Adipose tissue (tissue), 3 donors: ENCODE results near the gene MR1. TPM values are rescaled to one million over a fixed set of nuclear protein-coding genes. Genes with fewer than 3 reads are reported as not detected.

Source experiments
- H3K27ac ChIP-seq: one replicate; pipeline ENCODE4 v1.5.1; 2013; ENCODE audit warnings: low read depth, low read length
- WGBS, 3 donors: extraction: QIAGEN DNeasy Blood & Tissue Kit; methylation state at CpG; one replicate each; pipeline ENCODE4 v1.1.7; 2013; 5-methylcytosine and 5-hydroxymethylcytosine counted together
- polyA plus RNA-seq, 3 donors: library from polyadenylated mRNA; stranded (reverse); fragments of 200-250 nt; gene quantifications; one replicate each; pipeline ENCODE4 v1.2.3, GENCODE V29; 2013
- donor health status: healthy with polysubstance abuse.
- donor health status: Bipolar disorder and iron deficiency.
- donor health status: healthy.

Gene MR1
- polyA plus RNA-seq, 3 donors, result 2.1 to 4.9 (median 2.4) TPM

DNA sequence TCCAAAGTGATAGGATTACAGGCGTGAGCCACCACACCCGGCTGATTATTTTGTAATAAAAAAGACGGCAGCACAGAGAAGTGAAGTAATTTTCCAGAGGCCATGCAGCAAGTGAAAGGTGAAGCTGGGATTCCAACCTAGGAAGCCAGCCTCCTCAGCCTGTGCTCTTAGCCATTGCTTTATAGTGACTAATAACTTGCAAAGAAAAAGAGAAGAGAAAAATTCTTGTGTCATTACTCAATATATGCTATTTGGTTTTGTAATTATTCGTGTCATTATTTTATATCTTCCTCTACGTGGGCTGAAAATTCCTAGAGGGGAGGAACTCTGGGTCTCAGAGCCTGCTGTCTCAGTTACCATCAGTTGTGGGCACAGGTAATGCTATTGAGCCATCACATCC is 53.1 kb downstream of the MR1 start:
- WGBS, 3 donors, result 47 to 82% (median 49%) methylated on average over 5 of the region's 5 CpGs
- no peak overlapping the region for H3K27ac ChIP-seq

- H3K27ac ChIP-seq, result no peak overlapping the region
- WGBS, 3 donors, result 49 to 76% (median 58%) methylated on average over 8 of the region's 8 CpGs
These were observed 53.7 kb downstream of the MR1 start for GRCh38 chr1:181087400-181087901.

GRCh38 chr1:181088079-181089016 is 54.6 kb downstream of the MR1 start, which contains the start of gene IER5:
Gene IER5 (plus strand): TSS chr1:181088700. CDS start chr1:181088903, 203 bp downstream.
- WGBS, 3 donors, result 3 to 5% (median 4%) methylated on average over 69 to 76 of the region's 76 CpGs
- H3K27ac ChIP-seq, result peak within 1 kb of the TSS; percentile 96

- WGBS, 3 donors, result 0 to 1% (median 0%) methylated on average over 81 to 95 of the region's 97 CpGs
- peak overlapping the region; percentile 96 for H3K27ac ChIP-seq
These were observed 55.4 kb downstream of the MR1 start for GRCh38 chr1:181089017-181089675.

- 1 to 14% (median 1%) methylated on average over 46 to 48 of the region's 48 CpGs for WGBS, 3 donors
- peak overlapping the region; percentile 1 for H3K27ac ChIP-seq
These were observed 56.1 kb downstream of the MR1 start for GRCh38 chr1:181089676-181090544.

DNA sequence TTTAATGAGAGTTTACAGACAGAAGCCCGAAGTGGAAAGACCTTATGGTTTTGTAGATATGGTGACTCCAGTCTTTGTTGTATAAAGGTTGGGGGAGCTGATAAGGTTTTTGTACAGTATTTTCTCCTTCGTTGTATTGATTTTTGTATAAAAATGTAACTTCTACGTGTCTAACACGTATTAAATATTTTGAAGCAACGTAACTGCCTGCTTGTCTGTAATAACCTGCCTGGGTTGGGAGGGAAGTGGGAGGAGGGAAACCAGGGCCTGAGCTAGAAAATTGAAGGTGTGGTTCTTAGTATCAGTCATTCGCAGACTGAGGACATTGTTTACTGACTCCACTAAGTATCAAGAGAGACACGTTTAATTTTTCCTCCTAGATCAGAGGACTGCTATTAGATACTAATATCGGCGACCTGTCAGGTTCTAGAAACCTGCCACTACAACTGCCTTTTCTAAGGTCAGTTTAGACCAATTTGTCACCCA is 56.9 kb downstream of the MR1 start:
- H3K27ac ChIP-seq, result no peak overlapping the region
- 31 to 54% (median 35%) methylated on average over 9 of the region's 9 CpGs for WGBS, 3 donors

GRCh38 chr1:181091309-181092040 is 57.7 kb downstream of the MR1 start:
- H3K27ac ChIP-seq, result no peak overlapping the region
- 89 to 92% (median 91%) methylated on average over 8 of the region's 8 CpGs for WGBS, 3 donors

DNA sequence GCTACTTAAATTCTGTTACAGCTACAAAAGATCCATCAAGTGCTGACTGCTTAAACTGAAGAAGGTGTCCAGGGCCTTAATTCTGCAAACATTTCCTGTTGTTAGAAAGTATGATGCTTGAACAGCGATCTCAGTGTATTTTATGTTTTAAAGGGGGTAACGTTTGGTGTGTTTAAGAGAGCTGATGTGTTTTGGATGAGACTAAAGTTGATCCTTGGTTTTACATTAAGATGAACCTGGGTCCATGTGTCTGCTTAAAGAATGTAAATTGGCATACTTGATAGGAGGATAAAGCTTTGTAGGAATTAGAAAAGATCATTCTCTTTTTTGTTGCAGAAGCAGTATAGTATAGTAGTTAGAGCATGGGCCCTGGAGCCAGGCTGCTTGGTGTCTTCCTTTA is 58.3 kb downstream of the MR1 start:
- no peak overlapping the region for H3K27ac ChIP-seq
- 84 to 90% (median 88%) methylated on average over 2 of the region's 2 CpGs for WGBS, 3 donors

- H3K27ac ChIP-seq, result no peak overlapping the region
- 88 to 92% (median 92%) methylated on average over 4 of the region's 4 CpGs for WGBS, 3 donors
These were observed 59.2 kb downstream of the MR1 start for GRCh38 chr1:181092883-181093458.

DNA sequence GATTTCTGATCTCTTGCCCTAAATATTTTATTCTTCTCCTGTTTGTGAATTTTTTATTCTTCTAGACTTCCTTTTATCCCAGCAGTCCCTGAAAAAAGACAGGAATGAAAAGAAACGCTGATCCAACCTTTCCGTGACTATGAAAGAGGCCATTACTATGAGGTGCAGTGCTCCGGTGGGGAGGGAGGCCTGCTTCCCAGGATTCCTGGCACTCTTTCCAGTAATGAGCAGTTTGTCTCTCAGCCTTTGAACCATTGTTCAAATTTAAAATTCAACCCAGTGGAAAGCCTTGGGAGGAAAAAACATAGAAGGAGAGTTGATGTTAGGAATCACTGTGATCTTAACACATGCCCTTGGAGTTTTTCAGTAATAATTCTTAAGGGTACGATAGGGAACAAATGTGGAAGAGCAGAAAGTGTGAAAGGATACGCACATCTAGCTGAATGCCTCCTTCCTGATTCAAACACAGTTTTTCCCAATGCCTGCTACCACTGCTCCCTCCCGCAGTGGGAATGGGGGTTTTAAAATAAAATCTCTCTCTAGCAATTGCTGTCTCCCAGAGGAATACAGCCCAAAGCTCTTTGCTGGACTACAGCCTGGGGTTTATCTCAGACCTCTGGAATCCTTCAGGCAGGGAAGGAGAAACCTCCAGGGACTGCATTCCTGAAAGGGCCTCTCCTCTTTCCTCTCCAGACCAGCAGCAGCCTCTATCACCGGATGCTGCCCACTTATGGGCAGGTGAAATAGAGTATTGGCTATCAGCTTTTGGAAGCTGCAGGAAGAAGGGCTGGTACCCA is 60.8 kb downstream of the MR1 start:
- WGBS, 3 donors, result 51 to 73% (median 52%) methylated on average over 7 of the region's 7 CpGs
- no peak overlapping the region for H3K27ac ChIP-seq

- no peak overlapping the region for H3K27ac ChIP-seq
- WGBS, 3 donors, result 84 to 90% (median 87%) methylated on average over 8 of the region's 8 CpGs
These were observed 61.5 kb downstream of the MR1 start for GRCh38 chr1:181095260-181095659.

GRCh38 chr1:181095763-181096184 is 62.0 kb downstream of the MR1 start:
- H3K27ac ChIP-seq, result no peak overlapping the region
- WGBS, 3 donors, result 69 to 86% (median 81%) methylated on average over 5 of the region's 5 CpGs

GRCh38 chr1:181097242-181097641 is 63.5 kb downstream of the MR1 start:
- WGBS, 3 donors, result 60 to 86% (median 76%) methylated on average over 7 of the region's 7 CpGs
- H3K27ac ChIP-seq, result no peak overlapping the region

- no peak overlapping the region for H3K27ac ChIP-seq
- 36 to 38% (median 37%) methylated on average over 11 of the region's 11 CpGs for WGBS, 3 donors
These were observed 65.6 kb downstream of the MR1 start for GRCh38 chr1:181099152-181100014.

- no peak overlapping the region for H3K27ac ChIP-seq
- WGBS, 3 donors, result 44 to 66% (median 62%) methylated on average over 10 of the region's 10 CpGs
These were observed 66.5 kb downstream of the MR1 start for GRCh38 chr1:181100015-181100905.
